ENCODE data around the gene AUH.

DNA sequence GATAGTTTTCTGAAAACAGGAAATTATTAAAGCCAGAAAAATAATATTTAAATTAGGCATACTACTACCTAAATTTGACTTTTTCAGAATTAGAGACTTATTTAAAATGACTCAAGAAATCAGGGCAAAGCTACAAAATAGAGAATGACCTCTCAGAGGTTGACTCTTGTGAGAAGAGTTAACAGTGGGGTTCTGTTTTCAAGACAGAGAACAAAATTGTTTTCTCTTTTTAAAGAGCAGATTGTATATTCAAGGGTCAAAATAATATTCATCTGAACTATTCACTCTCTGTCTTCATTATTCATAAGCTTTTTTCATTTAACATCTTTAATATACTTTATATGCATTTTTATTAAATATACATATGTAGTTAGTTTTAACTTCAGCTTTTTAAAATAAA, 21.9 kb upstream of the AUH start:
- no peak for TF ChIP-seq CTCF (IDR thresholded peaks at IDR 0.05; ENCODE audit: poor library complexity, severe bottlenecking)
- no peak for TF ChIP-seq EP300 (conservative IDR thresholded peaks at IDR 0.05; ENCODE audit: poor library complexity, severe bottlenecking)
- TF ChIP-seq EZH2 (IDR thresholded peaks at IDR 0.05; ENCODE audit: borderline replicate concordance, insufficient read depth, low read length, poor library complexity, severe bottlenecking) = no peak
